H9 (cell line): ENCODE results near the gene PIAS4. TPM values are rescaled to one million over a fixed set of nuclear protein-coding genes. Genes with fewer than 3 reads are reported as not detected.

ENCODE experiments used
- DNase-seq: peaks from one replicate; pipeline ENCODE4 v3.0.0-alpha.2; 2017
- H2AFZ ChIP-seq: one replicate; pipeline ENCODE4 v1.6.1; 2013; ENCODE audit warnings: mild to moderate bottlenecking, low read length, control low read depth, moderate library complexity
- H2AK5ac ChIP-seq: 2 replicates; pipeline ENCODE4 v1.6.1; 2013; ENCODE audit warnings: low read length, control low read depth, mixed read lengths; ENCODE audit not compliant: insufficient read length
- H2BK120ac ChIP-seq: one replicate; pipeline ENCODE4 v1.6.1; 2013; ENCODE audit warnings: low read depth, mild to moderate bottlenecking, low read length, control low read depth, inconsistent platforms; ENCODE audit not compliant: poor library complexity, severe bottlenecking
- H2BK12ac ChIP-seq: 2 replicates; pipeline ENCODE4 v1.6.1; 2013; ENCODE audit warnings: low read length, control low read depth, mixed read lengths, low read depth; ENCODE audit not compliant: insufficient read length
- H2BK15ac ChIP-seq: 2 replicates; pipeline ENCODE4 v1.6.1; 2013; ENCODE audit warnings: low read depth, low read length, control low read depth
- H2BK20ac ChIP-seq: one replicate; pipeline ENCODE4 v1.6.1; 2013; ENCODE audit warnings: low read depth, mild to moderate bottlenecking, low read length, control low read depth, inconsistent platforms; ENCODE audit not compliant: poor library complexity, severe bottlenecking
- H2BK5ac ChIP-seq: 2 replicates; pipeline ENCODE4 v1.6.1; 2013; ENCODE audit warnings: low read length, control low read depth, mixed read lengths; ENCODE audit not compliant: insufficient read length
- H3K14ac ChIP-seq: 2 replicates; pipeline ENCODE4 v1.6.1; 2013; ENCODE audit warnings: low read length, control low read depth; ENCODE audit not compliant: insufficient read depth
- H3K18ac ChIP-seq: 2 replicates; pipeline ENCODE4 v1.6.1; 2013; ENCODE audit warnings: low read depth, mild to moderate bottlenecking, mixed read lengths, low read length, control low read depth; ENCODE audit not compliant: insufficient read length
- H3K23ac ChIP-seq: 2 replicates; pipeline ENCODE4 v1.6.1; 2013; ENCODE audit warnings: low read length, control low read depth, mixed read lengths, low read depth; ENCODE audit not compliant: insufficient read length
- H3K23me2 ChIP-seq: 2 replicates; pipeline ENCODE4 v1.6.1; 2013; ENCODE audit warnings: low read depth, mild to moderate bottlenecking, mixed read lengths, low read length, control low read depth; ENCODE audit not compliant: insufficient read length, poor library complexity, severe bottlenecking
- H3K27ac ChIP-seq: 2 replicates; pipeline ENCODE4 v1.5.1; 2013; ENCODE audit warnings: low read length, control low read depth, mixed read lengths, low read depth; ENCODE audit not compliant: insufficient read length
- H3K27me3 ChIP-seq: 2 replicates; pipeline ENCODE4 v1.6.1; 2013; ENCODE audit warnings: low read length, control low read depth, inconsistent platforms; ENCODE audit not compliant: insufficient read depth
- H3K4ac ChIP-seq: 2 replicates; pipeline ENCODE4 v1.6.1; 2013; ENCODE audit warnings: low read depth, mild to moderate bottlenecking, control low read depth, inconsistent platforms, low read length, moderate library complexity
- H3K4me1 ChIP-seq: 2 replicates; pipeline ENCODE4 v1.6.1; 2013; ENCODE audit warnings: low read length, control low read depth, inconsistent platforms; ENCODE audit not compliant: insufficient read depth
- H3K4me2 ChIP-seq: 2 replicates; pipeline ENCODE4 v1.6.1; 2013; ENCODE audit warnings: low read length, control low read depth, mixed read lengths; ENCODE audit not compliant: insufficient read length, insufficient read depth
- H3K56ac ChIP-seq: 2 replicates; pipeline ENCODE4 v1.6.1; 2013; ENCODE audit warnings: low read depth, mild to moderate bottlenecking, mixed read lengths, low read length, control low read depth; ENCODE audit not compliant: insufficient read length
- H3K79me1 ChIP-seq: 2 replicates; pipeline ENCODE4 v1.6.1; 2013; ENCODE audit warnings: low read depth, mild to moderate bottlenecking, moderate library complexity, low read length, control low read depth, inconsistent platforms; ENCODE audit not compliant: insufficient read depth, poor library complexity, severe bottlenecking
- H3K79me2 ChIP-seq: 2 replicates; pipeline ENCODE4 v1.6.1; 2013; ENCODE audit warnings: low read length, control low read depth, inconsistent platforms; ENCODE audit not compliant: insufficient read depth
- H3K9ac ChIP-seq: 2 replicates; pipeline ENCODE4 v1.6.1; 2013; ENCODE audit warnings: low read length, control low read depth, mixed read lengths; ENCODE audit not compliant: insufficient read length; ENCODE audit errors: extremely low read depth
- H3K9me3 ChIP-seq: one replicate; pipeline ENCODE4 v1.6.1; 2013; ENCODE audit warnings: low read depth, low read length, inconsistent platforms; ENCODE audit not compliant: control insufficient read depth
- H3T11ph ChIP-seq: one replicate; pipeline ENCODE4 v1.6.1; 2013; ENCODE audit warnings: mild to moderate bottlenecking, low read length, control low read depth, inconsistent platforms
- H4K20me1 ChIP-seq: one replicate; pipeline ENCODE4 v1.6.1; 2013; ENCODE audit not compliant: control insufficient read depth, insufficient read length, insufficient read depth
- H4K5ac ChIP-seq: 2 replicates; pipeline ENCODE4 v1.6.1; 2013; ENCODE audit warnings: low read depth, mild to moderate bottlenecking, mixed read lengths, low read length, control low read depth; ENCODE audit not compliant: insufficient read length
- H4K8ac ChIP-seq: replicated peaks from 2 replicates; pipeline ENCODE4 v1.6.1; 2013; ENCODE audit warnings: low read length, control low read depth, mixed read lengths, low read depth; ENCODE audit not compliant: insufficient read length
- H4K91ac ChIP-seq: 2 replicates; pipeline ENCODE4 v1.6.1; 2013; ENCODE audit warnings: low read depth, mild to moderate bottlenecking, moderate library complexity, mixed read lengths, low read length, control low read depth; ENCODE audit not compliant: insufficient read length
- H3K27ac Mint-ChIP-seq, 3 experiments: 2 replicates in 2 of 3; 3 replicates in 1 of 3; pipeline ENCODE4 v1.8.0; 2020 to 2021; ENCODE audit warnings: mixed read lengths in 3 of 3, mild to moderate bottlenecking in 1 of 3, moderate library complexity in 1 of 3
- H3K27me3 Mint-ChIP-seq: 2 replicates; pipeline ENCODE4 v1.8.0; 2021; ENCODE audit warnings: low read depth, mild to moderate bottlenecking, moderate library complexity, mixed read lengths
- H3K36me3 Mint-ChIP-seq, 3 experiments: 2 replicates in 2 of 3; 3 replicates in 1 of 3; pipeline ENCODE4 v1.8.0; 2020 to 2021; ENCODE audit warnings: low read depth in 3 of 3, mixed read lengths in 3 of 3; ENCODE audit not compliant: insufficient read depth in 1 of 3
- H3K4me1 Mint-ChIP-seq, 2 experiments: 2 replicates each; pipeline ENCODE4 v1.8.0; 2020; ENCODE audit warnings: mixed read lengths in 2 of 2
- H3K4me3 Mint-ChIP-seq, 2 experiments: 2 replicates in 1 of 2; 3 replicates in 1 of 2; pipeline ENCODE4 v1.8.0; 2020 to 2021; ENCODE audit warnings: mild to moderate bottlenecking in 2 of 2, mixed read lengths in 2 of 2, moderate library complexity in 1 of 2
- H3K9me3 Mint-ChIP-seq, 2 experiments: 2 replicates in 1 of 2; 3 replicates in 1 of 2; pipeline ENCODE4 v1.8.0; 2020; ENCODE audit warnings: mild to moderate bottlenecking in 2 of 2, mixed read lengths in 2 of 2, moderate library complexity in 1 of 2
- CTCF ChIP-seq: fragments of 200-600 bp; sonication (generic); conservative IDR thresholded peaks from 3 replicates; pipeline ENCODE4 v1.8.0; 2021; ENCODE audit warnings: antibody characterized with exemption, mild to moderate bottlenecking
- WGBS: extraction: QIAGEN DNeasy Blood & Tissue Kit; methylation state at CpG from one replicate; pipeline ENCODE4 v1.1.7; 2013; ENCODE audit warnings: missing lambda C conversion rate, low lambda C conversion rate, mixed read lengths; ENCODE audit not compliant: insufficient read length; ENCODE audit errors: extremely low coverage; 5-methylcytosine and 5-hydroxymethylcytosine counted together
- total RNA-seq: library from RNA; stranded (reverse); gene quantifications from 2 replicates; pipeline ENCODE4 v1.2.1, GENCODE V29; 2021

PIAS4 gene
- total RNA-seq, 1 experiment from 2014 or later = 52.0 TPM

DNA sequence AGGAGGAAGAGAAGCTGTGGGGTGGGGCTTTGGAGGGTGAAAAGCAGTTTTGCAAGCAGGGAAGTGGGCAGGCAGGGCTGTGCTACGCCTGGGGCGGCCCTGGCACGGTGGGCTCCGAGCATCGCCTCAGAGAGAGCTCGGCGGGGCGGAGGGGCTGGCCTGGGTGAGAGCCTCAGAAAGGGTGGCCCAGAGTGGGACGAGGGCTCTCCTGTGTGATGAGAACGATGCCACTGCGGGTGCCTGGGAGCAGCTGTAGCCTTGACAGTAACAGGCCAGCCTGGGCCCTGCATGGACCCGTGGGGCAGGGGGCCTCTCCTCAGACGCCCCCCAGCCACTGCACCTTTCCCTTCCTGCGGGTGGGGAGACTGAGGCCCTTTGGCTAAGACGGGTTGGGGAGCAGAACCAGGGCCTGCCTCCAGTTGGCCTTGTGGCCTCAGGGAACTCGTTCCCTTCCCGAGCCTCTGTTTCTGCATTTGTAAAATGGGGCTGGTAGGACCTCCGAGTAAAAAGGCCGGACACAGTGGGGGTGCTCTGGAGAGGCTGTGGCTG is 27.6 kb downstream of the PIAS4 start:
- Histone ChIP-seq H2AK5ac (no peak overlapping the region), H3K56ac (no peak overlapping the region), H3K4ac (no peak overlapping the region), H2BK120ac (no peak overlapping the region), H3K14ac (no peak overlapping the region), H3K27ac (no peak overlapping the region), H2BK20ac (no peak overlapping the region), H2BK12ac (no peak overlapping the region), H4K20me1 (no peaks in the 10 kb centered on the region), H4K91ac (no peak overlapping the region), H3K9me3 (peaks cover 8% of the 10 kb centered on the region), H3K4me1 (no peaks in the 10 kb centered on the region), H3K23ac (no peak overlapping the region), H4K5ac (no peak overlapping the region), H3K4me2 (no peak overlapping the region), H3K79me2 (no peaks in the 10 kb centered on the region), H4K8ac (no peak overlapping the region), H2BK15ac (no peak overlapping the region), H3K23me2 (no peaks in the 10 kb centered on the region), H2AFZ (no peak overlapping the region), H2BK5ac (no peak overlapping the region), H3T11ph (no peak overlapping the region), H3K9ac (no peak overlapping the region), H3K27me3 (no peaks in the 10 kb centered on the region), H3K18ac (no peak overlapping the region), H3K79me1 (no peaks in the 10 kb centered on the region)
- no peak for TF ChIP-seq CTCF
- DNase-seq = no peak
- Mint-ChIP-seq H3K36me3 (peaks cover 6 to 17% (median 15%) of the 10 kb centered on the region in 3 experiments; a peak in 6 of 7 replicates), H3K4me3 (no peak overlapping the region), H3K27me3 (no peaks in the 10 kb centered on the region), H3K4me1 (no peaks in the 10 kb centered on the region), H3K9me3 (no peaks in the 10 kb centered on the region), H3K27ac (peak overlapping the region in 2 of 3 experiments; percentile 21 to 68; a peak in 3 of 7 replicates)
- no CpG with 5 or more reads among the region's 19 CpGs for WGBS
